Stimulated activated CD8-positive, alpha-beta memory T cell treated with anti-CD3 and anti-CD28 coated beads, Interleukin-12 subunit alpha, Interleukin-12 subunit beta, amount 100 ng/mL, for 4 hours (primary cell): ENCODE results near the gene STK17A.
"Not testable (repeated sequence)": the region's sequence is repeated elsewhere in the genome, so short reads cannot be mapped to it uniquely, and the experiment has no call there.

Experiments
- DNase-seq: peaks from one replicate; pipeline ENCODE4 v3.0.0-alpha.2; 2020; ENCODE audit warnings: low read depth

STK17A gene

DNA sequence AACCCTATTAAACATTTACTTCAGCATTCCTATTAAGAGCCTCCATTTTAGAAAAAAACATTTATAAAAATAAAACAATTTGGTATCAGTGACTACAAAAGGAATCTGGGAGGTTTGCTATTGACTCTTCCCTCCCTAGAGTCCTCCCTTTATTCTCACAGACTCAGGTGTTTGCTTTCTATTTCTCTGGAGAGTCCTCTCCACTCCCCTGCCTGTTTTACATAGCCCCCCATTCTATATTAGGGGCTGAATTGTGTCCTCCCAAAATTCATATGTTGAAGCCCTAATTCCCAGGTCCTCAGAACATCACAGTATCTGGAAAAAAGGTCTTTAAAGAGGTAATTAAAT, 76.6 kb downstream of the STK17A start:
- DNase-seq = no peak

DNA sequence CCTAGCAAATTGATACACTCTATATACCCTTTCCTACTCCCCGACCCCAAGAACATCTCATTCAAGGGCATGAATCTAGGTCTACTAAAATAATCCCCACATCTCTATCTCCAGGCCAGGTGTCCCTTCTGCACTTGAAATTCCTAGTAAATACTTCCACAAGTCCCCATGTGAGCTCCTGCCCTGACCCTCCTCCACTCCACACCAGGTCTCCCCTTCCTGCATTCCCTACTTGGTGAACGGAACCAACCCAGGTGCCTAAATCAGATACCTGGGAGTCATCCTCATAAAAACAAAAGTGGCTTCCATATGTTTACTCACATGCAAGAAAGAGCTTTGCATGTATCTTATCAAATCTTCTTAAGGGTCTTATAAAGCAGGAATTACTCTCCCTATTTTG, 77.2 kb downstream of the STK17A start:
- DNase-seq = no peak

DNA sequence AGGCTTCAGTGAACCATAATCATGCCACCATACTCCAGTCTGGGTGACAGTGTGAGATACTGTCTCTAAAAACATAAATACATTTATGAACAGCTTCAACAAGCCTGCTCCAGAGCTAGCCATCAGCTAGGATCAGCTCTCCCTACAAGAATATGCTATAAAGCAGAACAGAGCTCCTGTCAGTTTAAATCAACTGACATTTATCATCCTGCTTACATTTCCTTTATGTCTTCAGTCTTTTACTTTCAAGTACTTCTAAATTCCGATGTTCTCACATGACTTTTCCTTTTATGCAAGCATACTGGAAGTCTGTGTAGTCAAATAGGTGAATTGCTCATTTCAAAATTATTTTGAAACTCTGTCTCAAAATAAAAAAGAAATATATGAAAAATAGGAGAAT, 81.8 kb downstream of the STK17A start:
- no peak for DNase-seq

- DNase-seq = no peak
Observed at GRCh38 chr7:43666938-43667337, 84.0 kb downstream of the STK17A start.

DNA sequence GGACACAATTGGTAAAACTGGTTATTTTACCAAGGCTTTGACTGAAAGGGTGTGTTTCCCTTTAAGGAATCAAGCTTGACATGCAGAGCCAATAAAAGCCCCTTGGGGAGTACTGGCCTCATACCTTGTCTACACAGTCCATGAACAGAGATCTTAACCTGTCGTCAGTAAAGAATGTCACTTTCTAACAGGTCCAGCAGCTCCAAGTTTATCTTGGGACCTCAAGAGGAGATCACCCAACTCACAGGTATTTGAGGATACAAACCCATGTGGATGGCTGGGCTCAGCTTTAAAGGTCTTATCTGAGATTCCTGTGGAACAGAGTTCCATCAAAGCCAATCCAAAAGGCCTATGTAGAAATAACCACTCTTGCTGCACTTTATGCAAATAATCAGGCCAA, 85.1 kb downstream of the STK17A start:
- no peak for DNase-seq

GRCh38 chr7:43669286-43670081, 86.6 kb downstream of the STK17A start:
- peak; percentile 52 for DNase-seq

DNA sequence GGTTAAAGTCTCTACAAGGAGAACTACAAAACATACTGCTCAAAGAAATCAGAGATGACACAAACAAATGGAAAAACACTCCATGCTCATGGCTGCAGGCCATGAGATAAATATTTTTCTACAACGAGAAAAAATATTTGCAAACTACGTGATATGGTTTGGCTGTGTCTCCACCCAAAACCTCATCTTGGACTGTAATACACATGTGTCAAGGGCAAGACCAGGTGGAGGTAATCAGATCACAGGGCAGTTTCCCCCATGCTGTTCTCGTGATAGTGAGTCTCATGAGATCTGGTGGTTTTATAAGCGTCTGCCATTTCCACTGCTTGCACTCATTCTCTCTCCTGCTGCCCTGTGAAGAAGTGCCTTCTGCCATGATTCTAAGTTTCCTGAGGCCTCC, 88.6 kb downstream of the STK17A start:
- DNase-seq = no peak

- not testable (repeated sequence) for DNase-seq
Observed at GRCh38 chr7:43673243-43673976, 90.5 kb downstream of the STK17A start.

DNA sequence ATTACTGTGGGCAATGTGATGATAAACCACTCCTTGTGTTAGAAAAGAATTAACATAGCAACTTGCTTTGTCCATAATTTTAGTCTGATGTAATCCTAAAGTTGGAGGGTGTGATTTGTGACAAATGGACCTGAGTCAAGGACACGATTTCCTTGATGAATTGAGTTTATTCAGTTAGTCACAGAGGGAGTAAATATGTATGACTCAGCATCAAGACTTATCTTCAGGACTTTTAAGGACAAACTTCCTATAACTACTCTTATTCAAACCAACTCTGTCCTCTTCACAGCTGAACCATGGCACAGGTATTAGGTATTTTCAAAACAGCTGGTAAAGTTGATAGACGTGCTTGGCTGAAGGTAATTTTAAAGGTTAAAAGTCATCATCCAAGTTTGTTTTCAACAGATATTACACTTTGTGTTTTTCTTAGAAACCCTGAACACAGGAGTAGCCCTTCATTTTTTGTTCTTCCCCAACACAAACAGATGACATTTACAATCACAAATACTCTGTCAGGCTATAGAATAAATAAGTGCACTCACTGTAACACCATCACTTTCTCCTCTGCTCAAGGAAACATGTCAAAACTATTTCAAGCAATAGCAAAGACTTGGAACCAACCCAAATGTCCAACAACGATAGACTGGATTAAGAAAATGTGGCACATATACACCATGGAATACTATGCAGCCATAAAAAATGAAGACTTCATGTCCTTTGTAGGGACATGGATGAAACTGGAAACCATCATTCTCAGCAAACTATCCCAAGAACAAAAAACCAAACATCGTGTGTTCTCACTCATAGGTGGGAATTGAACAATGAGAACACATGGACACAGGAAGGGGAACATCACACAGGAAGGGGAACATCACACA, 91.9 kb downstream of the STK17A start:
- no peak for DNase-seq
